ENCODE data around the gene PRF1. TPM values are rescaled to one million over a fixed set of nuclear protein-coding genes. Genes with fewer than 3 reads are reported as not detected.
A peak's percentile ranks its signal among the peaks of the same experiment; 100 is the strongest.
"Not testable (repeated sequence)": the region's sequence is repeated elsewhere in the genome, so short reads cannot be mapped to it uniquely, and the experiment has no call there.

The PRF1 gene
- total and polyA plus RNA-seq, 2 donors, result 0.90 to 1.3 TPM

DNA sequence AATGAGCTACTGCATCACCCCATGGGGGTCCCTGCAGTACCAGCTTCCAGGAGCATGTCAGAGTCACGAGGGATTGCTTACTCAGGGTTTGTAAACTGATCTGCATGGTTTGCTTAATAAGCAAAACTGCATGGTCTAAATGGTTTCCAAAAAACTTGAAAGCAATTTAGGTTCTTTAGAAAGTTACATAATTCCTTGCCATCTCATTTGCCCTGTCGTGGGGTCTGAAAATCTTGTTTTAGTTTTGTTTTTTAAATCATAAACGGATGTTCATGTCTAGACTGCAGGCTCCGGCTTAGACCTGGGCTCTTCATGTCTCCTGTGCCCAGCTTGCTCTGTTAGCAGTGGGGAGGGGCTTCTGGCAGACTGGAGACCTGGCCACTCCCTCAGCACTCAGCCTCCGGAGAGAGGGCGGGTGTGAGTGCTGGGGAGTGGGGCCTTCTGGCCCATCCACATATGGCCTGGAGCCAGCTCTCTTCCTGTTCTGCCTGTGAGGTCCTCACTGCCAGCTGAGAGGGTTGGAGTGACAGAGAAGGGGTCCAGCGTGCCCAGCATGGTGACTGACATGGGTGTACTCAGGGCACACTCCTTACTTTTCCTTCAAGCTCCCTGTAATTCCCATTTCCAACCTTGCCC lies 17.5 kb downstream of the PRF1 start:
- DNase-seq (ENCODE audit: extremely low spot score), result no peak
- Histone ChIP-seq H3K36me3 (ENCODE audit: insufficient read depth) (no peaks in the 10 kb centered on the region), H3K4me3 (ENCODE audit: low read depth, low read length) (no peak overlapping the region), H3K27ac (ENCODE audit: low read depth) (no peak overlapping the region), H3K4me1 (ENCODE audit: insufficient read depth) (no peaks in the 10 kb centered on the region)
- WGBS, result 47% methylated on average over 7 of the region's 7 CpGs

DNA sequence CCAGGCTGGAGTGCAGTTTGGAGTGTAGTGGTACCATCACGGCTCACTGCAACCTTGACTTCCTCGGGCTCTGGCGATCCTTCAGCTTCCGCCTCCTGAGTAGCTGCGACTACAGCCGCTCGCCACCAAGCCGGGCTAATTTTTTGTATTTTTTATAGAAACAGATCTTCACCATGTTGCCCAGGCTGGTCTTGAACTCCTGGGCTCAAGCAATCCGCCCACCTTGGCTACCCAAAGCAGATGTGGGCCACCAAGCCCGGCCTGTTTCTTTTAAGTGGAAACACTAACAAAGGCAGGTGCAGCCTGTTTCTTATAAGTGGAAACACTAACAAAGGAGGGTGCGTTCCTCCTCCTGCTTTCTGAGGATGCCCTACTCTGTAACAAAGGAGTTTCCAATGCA lies 18.2 kb downstream of the PRF1 start:
- H3K4me3 ChIP-seq (ENCODE audit: low read depth, low read length), result no peak overlapping the region
- H3K27ac ChIP-seq (ENCODE audit: low read depth), result no peak overlapping the region
- 86% methylated on average over 11 of the region's 11 CpGs for WGBS
- no peaks in the 10 kb centered on the region for H3K4me1 ChIP-seq (ENCODE audit: insufficient read depth)
- DNase-seq (ENCODE audit: extremely low spot score), result no peak
- H3K36me3 ChIP-seq (ENCODE audit: insufficient read depth), result no peaks in the 10 kb centered on the region

DNA sequence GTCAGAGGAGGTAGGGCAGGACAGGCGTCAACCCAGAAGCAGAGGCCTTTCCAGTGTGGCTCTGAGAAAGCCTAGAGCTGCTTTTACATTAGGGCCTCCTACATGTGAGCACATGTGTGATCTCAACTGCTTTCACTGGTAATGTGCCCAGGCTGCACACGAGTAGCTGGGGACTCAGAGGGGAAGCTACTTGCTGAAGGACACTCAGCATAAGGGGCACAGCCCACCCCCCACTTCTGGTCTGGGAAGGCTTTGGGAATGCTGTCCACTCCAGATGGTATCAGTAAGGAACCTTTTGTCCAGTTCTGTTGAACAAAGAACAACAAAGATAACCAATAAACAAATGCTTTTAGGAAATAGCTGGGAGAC lies 18.9 kb downstream of the PRF1 start:
- no peak for DNase-seq (ENCODE audit: extremely low spot score)
- Histone ChIP-seq H3K27ac (ENCODE audit: low read depth) (no peak overlapping the region), H3K4me1 (ENCODE audit: insufficient read depth) (no peaks in the 10 kb centered on the region), H3K4me3 (ENCODE audit: low read depth, low read length) (no peak overlapping the region), H3K36me3 (ENCODE audit: insufficient read depth) (no peaks in the 10 kb centered on the region)
- 81% methylated on average over 2 of the region's 2 CpGs for WGBS

DNA sequence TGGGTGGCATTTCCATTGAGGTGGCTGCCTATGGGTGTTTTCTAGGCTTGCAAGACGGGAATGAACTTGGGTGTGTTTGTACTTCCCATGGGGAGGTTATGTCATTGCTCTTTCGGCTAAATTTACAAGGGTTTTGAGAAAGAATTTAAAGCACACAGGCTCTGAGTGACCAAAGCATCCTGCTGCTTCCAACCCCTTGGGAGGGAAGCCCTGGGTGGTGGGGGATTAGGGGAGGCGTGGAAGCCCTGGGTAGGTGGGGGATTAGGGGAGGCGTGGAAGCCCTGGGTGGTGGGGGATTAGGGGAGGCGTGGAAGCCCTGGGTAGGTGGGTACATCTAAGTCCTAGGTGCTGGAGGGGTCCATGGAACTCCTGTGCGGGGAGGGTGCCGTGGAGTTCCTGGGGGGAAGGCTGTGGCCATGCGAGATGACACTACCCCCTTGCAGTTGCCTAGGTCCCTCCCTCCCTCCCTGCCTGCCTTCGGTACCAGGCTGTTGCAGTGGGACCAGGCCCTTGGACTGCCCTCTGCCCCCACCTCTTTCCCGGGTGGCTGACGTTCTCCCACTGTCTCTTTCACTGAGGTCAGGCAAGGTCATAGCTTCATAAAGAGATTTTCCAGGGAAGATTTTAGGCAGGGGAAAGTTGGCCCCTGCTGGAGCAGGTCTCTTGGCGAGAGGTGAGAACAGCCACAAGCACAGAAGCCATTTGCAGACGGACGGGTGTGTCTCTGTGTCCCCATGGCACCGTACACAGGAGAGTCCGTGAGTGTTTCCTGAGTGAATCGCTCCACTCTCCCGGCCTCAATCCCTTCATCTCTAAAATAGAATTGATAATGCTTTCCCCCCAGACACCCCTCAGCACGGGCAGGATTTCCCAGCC lies 19.5 kb downstream of the PRF1 start:
- DNase-seq (ENCODE audit: extremely low spot score), result no peak
- WGBS, result 83% methylated on average over 19 of the region's 19 CpGs

DNA sequence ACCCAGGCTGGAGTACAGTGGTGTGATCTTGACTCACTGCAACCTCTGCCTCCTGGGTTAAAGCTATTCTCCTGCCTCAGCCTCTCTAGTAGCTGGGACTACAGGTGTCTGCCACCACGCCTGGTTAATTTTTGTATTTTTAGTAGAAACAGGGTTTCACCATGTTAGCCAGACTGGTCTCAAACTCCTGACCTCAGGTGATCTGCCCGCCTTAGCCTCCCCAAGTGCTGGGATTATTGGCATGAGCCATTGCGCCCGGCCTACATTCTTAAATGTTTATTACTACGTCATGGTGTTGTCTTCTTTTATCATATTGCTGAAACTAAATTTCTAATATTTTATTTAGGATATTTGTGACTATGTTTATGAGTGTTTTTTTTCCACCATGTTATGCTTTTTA lies 21.4 kb downstream of the PRF1 start:
- H3K4me3 ChIP-seq (ENCODE audit: low read depth, low read length); H3K27ac ChIP-seq (ENCODE audit: low read depth); H3K36me3 ChIP-seq (ENCODE audit: insufficient read depth); H3K4me1 ChIP-seq (ENCODE audit: insufficient read depth); DNase-seq (ENCODE audit: extremely low spot score): not testable (repeated sequence)
- 97% methylated on average over 5 of the region's 5 CpGs for WGBS

More for the DNA sequence above, 19.5 kb downstream of the PRF1 start:
- Histone ChIP-seq H3K27ac (ENCODE audit: low read depth) (no peak overlapping the region), H3K36me3 (ENCODE audit: insufficient read depth) (no peaks in the 10 kb centered on the region), H3K4me1 (ENCODE audit: insufficient read depth) (no peaks in the 10 kb centered on the region), H3K4me3 (ENCODE audit: low read depth, low read length) (no peak overlapping the region)

DNA sequence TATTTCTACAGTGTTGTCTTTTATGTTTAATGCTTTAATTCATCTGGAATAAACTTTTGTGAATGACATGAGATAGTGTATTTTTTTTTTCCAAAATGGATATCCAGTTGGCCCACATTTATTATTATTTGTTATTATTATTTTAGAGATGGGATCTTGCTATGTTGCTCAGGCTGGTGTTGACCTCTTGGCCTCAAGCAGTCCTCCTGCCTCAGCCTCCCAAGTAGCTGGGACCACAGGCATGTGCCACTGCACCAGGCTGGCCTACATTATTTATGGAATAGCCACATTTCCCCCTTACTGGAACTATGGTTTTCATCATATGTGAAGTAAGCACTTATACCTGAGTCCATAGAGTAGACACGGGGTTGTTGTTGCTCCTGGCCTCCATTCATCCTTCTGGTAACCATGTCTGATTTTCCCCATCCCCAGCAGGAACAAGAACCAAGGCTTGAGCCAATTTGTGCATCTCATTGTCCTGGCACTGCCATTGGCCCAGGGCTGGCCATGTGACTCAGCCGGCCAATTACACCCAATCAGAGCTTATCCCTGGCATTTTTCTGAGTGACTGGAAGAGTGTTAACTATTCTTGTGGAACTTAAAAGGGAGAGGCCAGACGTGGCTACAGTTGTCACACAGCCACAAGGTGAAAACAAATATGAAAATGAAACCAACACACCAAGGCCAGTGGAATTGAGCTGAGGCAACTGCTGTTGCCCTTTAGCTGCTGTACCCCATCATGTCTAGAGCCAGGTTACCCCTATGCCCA lies 23.1 kb downstream of the PRF1 start:
- DNase-seq (ENCODE audit: extremely low spot score), result no peak
- 88% methylated on average over 3 of the region's 3 CpGs for WGBS
- H3K36me3 ChIP-seq (ENCODE audit: insufficient read depth), result no peaks in the 10 kb centered on the region

DNA sequence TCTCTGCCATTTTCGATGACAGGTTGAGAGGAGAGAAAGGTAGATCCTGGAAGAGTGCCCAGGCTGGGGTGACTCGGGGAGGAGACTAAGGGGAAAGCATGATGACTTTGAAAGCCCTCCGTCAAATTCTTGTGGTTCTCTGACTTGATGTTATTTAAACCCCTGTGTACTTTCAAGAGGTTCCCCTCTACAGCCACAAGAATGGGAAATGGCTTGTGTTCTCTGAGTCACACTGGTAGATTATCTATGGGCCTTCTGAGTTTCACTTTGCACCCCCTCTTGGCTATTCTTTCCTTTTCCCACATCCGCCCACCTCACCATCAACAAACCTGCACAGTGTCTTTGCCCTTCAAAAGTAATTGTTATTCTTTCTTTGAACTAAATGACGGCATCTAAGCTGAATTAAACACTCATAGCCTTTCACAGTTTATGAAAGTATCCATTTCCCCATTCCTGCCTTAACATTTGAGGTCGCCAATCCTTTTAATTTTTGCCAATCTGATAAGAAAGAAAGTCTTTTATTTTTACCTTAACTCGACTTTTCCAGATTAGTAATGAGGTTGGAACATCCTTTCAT lies 24.1 kb downstream of the PRF1 start:
- H3K4me3 ChIP-seq (ENCODE audit: low read depth, low read length), result no peak overlapping the region
- no peaks in the 10 kb centered on the region for H3K4me1 ChIP-seq (ENCODE audit: insufficient read depth)
- 59% methylated on average over 7 of the region's 7 CpGs for WGBS
- DNase-seq (ENCODE audit: extremely low spot score), result no peak
- no peak overlapping the region for H3K27ac ChIP-seq (ENCODE audit: low read depth)
- H3K36me3 ChIP-seq (ENCODE audit: insufficient read depth), result no peaks in the 10 kb centered on the region

More for the DNA sequence above, 23.1 kb downstream of the PRF1 start:
- no peak overlapping the region for H3K27ac ChIP-seq (ENCODE audit: low read depth)
- H3K4me3 ChIP-seq (ENCODE audit: low read depth, low read length), result no peak overlapping the region
- no peaks in the 10 kb centered on the region for H3K4me1 ChIP-seq (ENCODE audit: insufficient read depth)

DNA sequence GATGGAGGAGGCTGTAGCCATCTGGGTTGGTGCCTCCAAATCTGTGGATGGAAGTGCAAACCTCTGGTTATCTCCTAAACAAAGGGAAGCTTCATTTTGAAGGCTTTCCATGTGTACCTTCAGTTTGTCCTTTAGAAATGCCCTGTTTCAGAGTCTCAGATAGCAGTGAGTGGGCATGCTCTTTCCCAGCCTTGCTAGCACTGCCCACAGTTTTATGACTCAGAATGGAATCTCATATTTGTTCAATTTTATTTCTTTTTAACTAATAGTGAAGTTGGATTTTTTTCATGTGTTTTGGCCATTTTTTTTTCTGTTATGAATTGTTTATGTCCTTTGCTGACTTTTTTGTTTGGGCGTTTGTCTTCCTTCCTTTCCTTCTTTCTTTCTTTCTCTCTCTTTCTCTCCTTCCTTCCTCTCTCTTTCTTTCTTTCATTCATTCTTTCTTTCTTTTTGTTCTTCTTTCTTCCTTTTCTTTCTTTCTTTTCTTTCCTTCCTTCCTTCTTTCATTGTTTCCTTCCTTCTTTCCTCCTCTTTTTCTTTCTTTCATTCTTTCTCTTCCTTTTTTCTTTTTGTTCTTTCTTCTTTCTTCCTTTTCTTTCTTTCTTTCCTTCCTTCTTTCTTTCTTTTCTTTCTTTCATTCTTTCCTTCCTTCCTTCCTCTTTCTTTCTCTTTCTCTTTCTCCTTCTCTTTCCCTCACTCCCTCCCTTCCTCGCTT lies 25.6 kb downstream of the PRF1 start:
- H3K36me3 ChIP-seq (ENCODE audit: insufficient read depth), result no peaks in the 10 kb centered on the region
- DNase-seq (ENCODE audit: extremely low spot score), result no peak
- WGBS, result 86% methylated on average over 2 of the region's 2 CpGs
- no peaks in the 10 kb centered on the region for H3K4me1 ChIP-seq (ENCODE audit: insufficient read depth)
- H3K4me3 ChIP-seq (ENCODE audit: low read depth, low read length), result no peak overlapping the region
- peak overlapping the region; percentile 4 for H3K27ac ChIP-seq (ENCODE audit: low read depth)

DNA sequence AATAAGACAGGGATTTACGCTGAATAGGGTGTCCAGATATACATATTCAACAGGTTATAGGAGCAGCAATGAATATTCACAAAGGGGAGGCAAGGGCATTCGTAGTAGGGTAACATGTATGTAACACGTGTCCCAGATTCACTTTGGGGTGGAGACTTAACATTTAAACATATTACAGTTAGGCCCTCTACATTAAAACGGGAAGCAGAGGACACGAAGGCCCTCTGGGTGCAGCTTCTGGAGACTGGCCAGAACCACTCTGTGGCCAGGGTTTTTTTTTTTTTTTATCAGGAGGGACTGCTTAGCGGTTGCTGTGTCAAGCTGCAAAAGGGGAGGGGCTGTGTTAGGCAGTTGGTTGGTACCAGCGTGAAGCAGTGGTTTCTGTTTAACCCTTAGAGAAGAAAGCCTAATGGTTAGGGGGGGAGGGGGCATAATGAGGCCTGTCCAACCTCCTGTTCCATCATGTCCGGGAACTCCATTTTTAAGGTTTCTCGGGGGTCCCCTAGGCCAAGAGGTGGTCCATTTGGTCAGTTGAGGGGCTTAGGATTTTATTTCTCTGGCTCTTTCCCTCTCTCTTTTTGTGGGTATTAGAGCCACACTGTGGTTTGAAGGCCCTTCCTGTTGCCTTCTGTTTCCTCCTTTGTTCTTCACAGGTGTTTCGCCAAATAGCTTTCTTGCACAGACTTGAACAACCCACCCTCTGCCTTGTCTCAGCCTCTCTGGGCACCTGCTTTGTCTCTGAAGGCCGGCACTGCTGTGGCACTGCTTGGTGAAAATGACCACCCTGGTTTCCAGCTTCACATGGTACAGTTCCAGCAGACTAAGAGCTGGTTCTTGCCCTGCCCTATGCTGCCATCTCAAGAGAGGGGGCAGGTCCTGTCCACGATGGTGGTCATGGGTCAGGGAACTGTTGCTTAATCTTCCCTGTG lies 26.4 kb downstream of the PRF1 start:
- peak overlapping the region; percentile 15 for H3K27ac ChIP-seq (ENCODE audit: low read depth)
- H3K36me3 ChIP-seq (ENCODE audit: insufficient read depth), result no peaks in the 10 kb centered on the region
- H3K4me3 ChIP-seq (ENCODE audit: low read depth, low read length), result no peak overlapping the region
- no peak for DNase-seq (ENCODE audit: extremely low spot score)
- 42% methylated on average over 12 of the region's 12 CpGs for WGBS
- H3K4me1 ChIP-seq (ENCODE audit: insufficient read depth), result no peaks in the 10 kb centered on the region

DNA sequence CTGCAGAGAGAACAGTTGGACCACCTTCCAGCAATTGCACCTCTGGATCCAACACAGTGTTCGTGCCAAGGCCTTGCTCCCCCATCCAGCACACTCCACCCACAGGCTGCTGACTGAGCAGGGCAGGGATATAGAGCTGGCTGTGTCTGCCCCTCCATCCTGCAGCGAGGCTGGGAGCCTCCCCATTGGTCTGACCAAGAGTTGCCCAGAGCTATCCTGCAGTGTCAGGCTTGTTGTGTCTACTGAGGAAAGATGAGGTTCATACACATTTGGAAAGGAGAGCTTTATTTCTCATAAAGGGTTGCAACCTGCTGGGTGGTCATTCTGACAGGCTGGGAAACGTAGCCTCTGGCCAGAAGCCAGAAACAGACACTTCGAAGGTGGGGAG lies 27.1 kb downstream of the PRF1 start:
- Histone ChIP-seq H3K27ac (ENCODE audit: low read depth) (no peak overlapping the region), H3K36me3 (ENCODE audit: insufficient read depth) (no peaks in the 10 kb centered on the region), H3K4me3 (ENCODE audit: low read depth, low read length) (no peak overlapping the region), H3K4me1 (ENCODE audit: insufficient read depth) (no peaks in the 10 kb centered on the region)
- WGBS, result 26% methylated on average over 4 of the region's 4 CpGs
- DNase-seq (ENCODE audit: extremely low spot score), result no peak

DNA sequence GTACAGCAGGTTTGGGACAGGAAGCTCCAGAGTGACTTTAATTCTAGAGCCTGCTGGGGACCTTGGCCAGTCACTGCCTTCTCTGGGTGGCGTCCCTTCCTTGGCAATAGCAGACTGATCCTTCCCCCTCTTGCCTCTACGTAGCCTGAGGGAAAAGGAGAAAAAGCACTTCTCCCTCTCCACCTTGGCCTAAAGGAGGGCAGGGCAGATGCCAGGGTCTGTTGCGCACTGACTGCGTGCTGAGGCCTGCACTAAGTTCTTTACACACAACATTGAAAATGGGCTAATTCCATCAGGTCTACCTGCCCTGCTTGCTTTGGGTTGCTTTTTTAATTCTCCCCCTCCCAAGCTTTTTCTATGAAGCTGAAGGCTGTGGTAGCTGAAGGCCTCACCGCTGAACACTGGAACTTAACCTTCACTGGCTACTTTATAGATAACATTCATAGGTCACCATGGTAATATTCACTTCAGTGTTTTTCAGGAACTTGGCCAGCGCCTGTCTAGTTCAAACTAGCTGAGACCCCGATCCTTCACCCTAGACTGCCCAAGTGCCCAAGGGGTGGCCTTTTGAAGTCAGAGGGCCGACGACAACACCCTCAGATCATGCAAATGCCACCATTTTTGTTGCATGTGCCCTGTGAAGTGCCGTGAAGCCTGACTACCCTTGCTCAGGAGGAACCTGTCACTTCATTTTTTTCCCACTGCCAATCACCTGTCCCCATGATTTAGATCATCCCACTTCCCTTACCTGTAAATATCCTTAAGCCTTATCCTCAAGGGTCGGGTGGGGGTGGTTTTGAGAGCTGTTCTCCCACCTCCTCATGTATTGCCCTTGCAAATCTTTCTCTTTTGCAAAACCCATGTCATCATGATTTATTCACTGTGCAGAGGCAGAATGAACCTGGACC lies 28.7 kb downstream of the PRF1 start:
- H3K4me3 ChIP-seq (ENCODE audit: low read depth, low read length), result no peak overlapping the region
- WGBS, result 97% methylated on average over 11 of the region's 11 CpGs
- H3K27ac ChIP-seq (ENCODE audit: low read depth), result no peak overlapping the region
- H3K36me3 ChIP-seq (ENCODE audit: insufficient read depth), result no peaks in the 10 kb centered on the region
- H3K4me1 ChIP-seq (ENCODE audit: insufficient read depth), result no peaks in the 10 kb centered on the region
- no peak for DNase-seq (ENCODE audit: extremely low spot score)

All from urinary bladder (tissue), 4 donors.